Measurements from ENCODE around the gene ZNF438. TPM values are rescaled to one million over a fixed set of nuclear protein-coding genes. Genes with fewer than 3 reads are reported as not detected.

Gene ZNF438
- total and polyA plus RNA-seq, 11 donors, result 9.0 to 14.7 (median 13.2) TPM

DNA sequence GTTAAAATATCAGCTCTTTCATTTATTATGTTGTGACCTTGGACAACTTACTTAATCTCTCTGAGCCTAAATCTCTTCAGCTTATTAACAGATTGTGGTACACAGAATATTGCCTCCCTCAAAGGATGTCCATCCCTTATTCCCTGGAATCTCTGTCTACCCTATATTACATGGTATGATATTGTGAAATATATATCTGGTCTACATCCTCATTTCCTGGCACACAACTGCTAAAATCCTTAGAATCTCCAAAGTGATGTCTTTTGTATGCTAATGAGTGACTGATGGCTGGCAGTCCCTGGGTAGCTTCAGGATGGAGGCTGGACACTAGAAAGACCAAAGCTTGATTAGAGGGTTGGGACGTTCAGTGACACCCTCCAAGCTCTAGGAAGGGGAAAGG is 25.8 kb downstream of the ZNF438 start:
- H3K4me1 ChIP-seq, result peaks cover 0 to 79% (median 19%) of the 10 kb centered on the region in 12 donors
- WGBS, 4 donors, result 95 to 100% (median 98%) methylated on average over 1 of the region's 1 CpG
- H3K4me3 ChIP-seq, result no peak overlapping the region
- no peak for DNase-seq
- intact Hi-C loops (cut with DNase I), result no loop called here
- ATAC-seq, result no peak
- no peaks in the 10 kb centered on the region for H3K9me3 ChIP-seq
- TF ChIP-seq POLR2A (IDR thresholded peaks at IDR 0.05), result no peak
- TF ChIP-seq, protein P1, sequence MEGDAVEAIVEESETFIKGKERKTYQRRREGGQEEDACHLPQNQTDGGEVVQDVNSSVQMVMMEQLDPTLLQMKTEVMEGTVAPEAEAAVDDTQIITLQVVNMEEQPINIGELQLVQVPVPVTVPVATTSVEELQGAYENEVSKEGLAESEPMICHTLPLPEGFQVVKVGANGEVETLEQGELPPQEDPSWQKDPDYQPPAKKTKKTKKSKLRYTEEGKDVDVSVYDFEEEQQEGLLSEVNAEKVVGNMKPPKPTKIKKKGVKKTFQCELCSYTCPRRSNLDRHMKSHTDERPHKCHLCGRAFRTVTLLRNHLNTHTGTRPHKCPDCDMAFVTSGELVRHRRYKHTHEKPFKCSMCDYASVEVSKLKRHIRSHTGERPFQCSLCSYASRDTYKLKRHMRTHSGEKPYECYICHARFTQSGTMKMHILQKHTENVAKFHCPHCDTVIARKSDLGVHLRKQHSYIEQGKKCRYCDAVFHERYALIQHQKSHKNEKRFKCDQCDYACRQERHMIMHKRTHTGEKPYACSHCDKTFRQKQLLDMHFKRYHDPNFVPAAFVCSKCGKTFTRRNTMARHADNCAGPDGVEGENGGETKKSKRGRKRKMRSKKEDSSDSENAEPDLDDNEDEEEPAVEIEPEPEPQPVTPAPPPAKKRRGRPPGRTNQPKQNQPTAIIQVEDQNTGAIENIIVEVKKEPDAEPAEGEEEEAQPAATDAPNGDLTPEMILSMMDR (IDR thresholded peaks at IDR 0.05), result no peak
- no peaks in the 10 kb centered on the region for H3K36me3 ChIP-seq
- peak overlapping the region in 2 of 12 donors; percentile 16 to 78 for H3K27ac ChIP-seq
- H3K27me3 ChIP-seq, result no peaks in the 10 kb centered on the region

DNA sequence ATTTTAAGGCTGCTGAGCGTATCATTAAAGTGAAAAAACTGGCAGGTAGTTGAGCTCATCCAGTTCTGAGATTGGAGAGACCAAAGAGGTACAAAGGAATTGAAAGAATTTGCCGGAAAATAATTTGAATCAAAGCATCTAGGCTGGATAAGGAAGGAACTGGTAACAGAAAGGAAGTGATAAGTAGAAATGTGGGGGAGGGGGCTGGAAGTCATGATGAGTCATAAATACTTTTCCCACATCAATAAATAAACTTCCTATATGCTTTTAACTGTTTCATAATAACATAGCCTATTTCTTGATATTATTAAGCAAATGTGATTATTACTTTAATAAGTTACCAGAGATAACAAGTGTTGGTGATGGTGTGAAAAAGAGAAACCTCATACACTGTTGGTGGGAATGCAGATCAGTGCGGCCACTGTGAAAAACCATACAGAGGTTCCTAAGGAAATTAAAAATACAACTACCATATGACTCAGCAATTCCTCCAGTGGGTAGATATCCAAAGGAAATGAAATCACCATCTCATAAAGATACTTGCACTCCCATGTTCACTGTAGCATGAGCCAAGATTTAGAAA is 27.0 kb downstream of the ZNF438 start:
- H3K36me3 ChIP-seq, result no peaks in the 10 kb centered on the region
- no peaks in the 10 kb centered on the region for H3K27me3 ChIP-seq
- WGBS, 4 donors, result 56 to 65% (median 60%) methylated on average over 3 of the region's 3 CpGs
- DNase-seq (no peak), ATAC-seq (peak in 3 of 4 donors; percentile 44 to 72 (median 67))
- no peaks in the 10 kb centered on the region for H3K9me3 ChIP-seq
- peaks cover 0 to 90% (median 20%) of the 10 kb centered on the region in 12 donors for H3K4me1 ChIP-seq
- no peak overlapping the region for H3K4me3 ChIP-seq
- intact Hi-C loops (cut with DNase I), result no loop called here
- no peak for TF ChIP-seq POLR2A (IDR thresholded peaks at IDR 0.05)
- TF ChIP-seq, protein P1 (IDR thresholded peaks at IDR 0.05), result no peak
- peak overlapping the region in 8 of 12 donors; percentile 1 to 78 (median 22) for H3K27ac ChIP-seq

DNA sequence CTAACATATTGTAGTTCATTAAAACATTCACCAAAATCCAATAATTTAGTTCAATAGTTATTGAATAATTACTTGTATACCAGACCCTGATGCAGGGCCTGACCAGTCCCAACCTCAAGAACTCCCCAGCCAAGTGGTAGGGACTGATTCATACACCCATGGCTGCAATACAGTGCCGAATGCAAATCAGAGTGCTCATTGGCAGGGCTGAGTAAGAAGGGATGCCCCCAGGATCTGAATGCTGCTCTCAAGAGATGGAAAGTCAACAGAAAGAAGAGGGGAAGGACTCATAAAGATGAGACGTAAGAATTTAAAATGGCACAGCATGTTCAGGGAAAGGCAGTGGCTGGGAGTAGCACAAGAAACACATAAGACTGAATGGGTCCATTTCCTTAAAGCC is 29.9 kb downstream of the ZNF438 start:
- no peaks in the 10 kb centered on the region for H3K36me3 ChIP-seq
- TF ChIP-seq, protein P1 (IDR thresholded peaks at IDR 0.05), result no peak
- no peak for TF ChIP-seq POLR2A (IDR thresholded peaks at IDR 0.05)
- no peak overlapping the region for H3K4me3 ChIP-seq
- no peak for DNase-seq
- no peaks in the 10 kb centered on the region for H3K9me3 ChIP-seq
- no peak overlapping the region for H3K27ac ChIP-seq
- no peaks in the 10 kb centered on the region for H3K27me3 ChIP-seq
- no peak for ATAC-seq
- WGBS, 4 donors, result 97 to 99% (median 98%) methylated on average over 2 of the region's 2 CpGs
- H3K4me1 ChIP-seq, result peaks cover 3 to 94% (median 25%) of the 10 kb centered on the region in 12 donors
- intact Hi-C loops (cut with DNase I), result no loop called here

DNA sequence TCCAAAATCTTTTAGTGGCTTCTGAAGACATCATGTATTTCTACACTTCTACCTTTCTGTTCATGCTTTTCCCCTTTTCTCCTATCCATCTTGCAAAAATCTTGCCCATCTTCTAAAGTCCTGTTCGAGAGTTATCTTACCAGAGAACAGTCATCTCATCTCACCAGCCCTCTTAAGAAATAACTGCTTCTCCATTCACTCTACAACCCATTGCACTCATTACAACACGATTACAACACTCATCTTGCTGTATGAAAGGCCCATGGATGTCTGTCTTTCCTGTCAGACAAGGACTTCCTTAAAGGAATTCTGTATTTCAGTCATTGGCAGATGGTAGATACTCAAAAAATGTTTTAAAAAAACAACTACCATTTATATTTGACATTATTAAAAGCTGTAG is 30.8 kb downstream of the ZNF438 start:
- Histone ChIP-seq H3K27me3 (no peaks in the 10 kb centered on the region), H3K9me3 (no peaks in the 10 kb centered on the region), H3K4me3 (no peak overlapping the region), H3K36me3 (no peaks in the 10 kb centered on the region), H3K4me1 (peaks cover 3 to 85% (median 23%) of the 10 kb centered on the region in 12 donors), H3K27ac (peak overlapping the region in 1 of 12 donors; percentile 95)
- DNase-seq (no peak), ATAC-seq (peak in 1 of 4 donors; percentile 61)
- intact Hi-C loops (cut with DNase I), result no loop called here
- 83 to 89% (median 85%) methylated on average over 2 of the region's 2 CpGs for WGBS, 4 donors
- TF ChIP-seq, protein P1 (IDR thresholded peaks at IDR 0.05), result no peak
- TF ChIP-seq POLR2A (IDR thresholded peaks at IDR 0.05), result no peak
